HEK293 (cell line): ENCODE results near the gene SFMBT2.
A peak's percentile ranks its signal among the peaks of the same experiment; 100 is the strongest.

Experiments
- MEIS1 ChIP-seq: sonication (generic); formaldehyde crosslinking; IDR thresholded peaks from 2 replicates; pipeline ENCODE4 v1.8.1; 2022; ENCODE audit warnings: missing genetic modification reagents, mild to moderate bottlenecking, borderline replicate concordance
- MYNN ChIP-seq: fragments of 450-650 bp; formaldehyde crosslinking; IDR thresholded peaks from 2 replicates; pipeline ENCODE4 v1.5.1; 2016; ENCODE audit warnings: missing biosample characterization, missing genetic modification characterization, borderline replicate concordance
- PRDM1 ChIP-seq: fragments of 450-650 bp; formaldehyde crosslinking; IDR thresholded peaks from 2 replicates; pipeline ENCODE4; 2016; ENCODE audit warnings: missing biosample characterization, missing genetic modification characterization
- SALL2 ChIP-seq: fragments of 450-650 bp; formaldehyde crosslinking; IDR thresholded peaks from 2 replicates; pipeline ENCODE4 v1.5.0; 2017; ENCODE audit warnings: missing biosample characterization, mild to moderate bottlenecking, missing genetic modification characterization, borderline replicate concordance
- ZBTB20 ChIP-seq: fragments of 450-650 bp; formaldehyde crosslinking; IDR thresholded peaks from 2 replicates; pipeline ENCODE4 v1.5.1; 2016; ENCODE audit warnings: missing biosample characterization, missing genetic modification characterization
- ZNF112 ChIP-seq: fragments of 450-650 bp; formaldehyde crosslinking; IDR thresholded peaks from 2 replicates; pipeline ENCODE4 v1.5.0; 2017; ENCODE audit warnings: missing biosample characterization, missing genetic modification characterization
- ZNF138 ChIP-seq: fragments of 450-650 bp; formaldehyde crosslinking; IDR thresholded peaks from 2 replicates; pipeline ENCODE4 v1.5.1; 2016; ENCODE audit warnings: missing biosample characterization, missing genetic modification characterization, borderline replicate concordance
- ZNF175 ChIP-seq: fragments of 450-650 bp; formaldehyde crosslinking; IDR thresholded peaks from 2 replicates; pipeline ENCODE4 v1.5.1; 2016; ENCODE audit warnings: missing biosample characterization, missing genetic modification characterization
- ZNF184 ChIP-seq: fragments of 450-650 bp; IDR thresholded peaks from 2 replicates; pipeline ENCODE4 v1.5.1; 2018; ENCODE audit warnings: missing biosample characterization, mild to moderate bottlenecking, missing genetic modification characterization
- ZNF2 ChIP-seq: fragments of 450-650 bp; formaldehyde crosslinking; IDR thresholded peaks from 2 replicates; pipeline ENCODE4 v1.5.1; 2016; ENCODE audit warnings: missing biosample characterization, missing genetic modification characterization
- ZNF223 ChIP-seq: fragments of 450-650 bp; formaldehyde crosslinking; IDR thresholded peaks from 2 replicates; pipeline ENCODE4 v1.5.1; 2016; ENCODE audit warnings: missing biosample characterization, missing genetic modification characterization
- ZNF248 ChIP-seq: fragments of 450-650 bp; formaldehyde crosslinking; IDR thresholded peaks from 2 replicates; pipeline ENCODE4 v1.5.1; 2017; ENCODE audit warnings: missing biosample characterization, missing genetic modification characterization
- ZNF274 ChIP-seq, 2 experiments: fragments of 200-500 bp in 1 of 2; fragments of 450-650 bp in 1 of 2; sonication (Bioruptor generic) in 1 of 2; formaldehyde crosslinking in 1 of 2; IDR thresholded peaks; 2 replicates each; pipeline versions ENCODE4 v1.5.1 to v1.6.1; 2014 to 2016; ENCODE audit warnings: borderline replicate concordance in 1 of 2, inconsistent platforms in 1 of 2, low read length in 1 of 2, missing biosample characterization in 1 of 2, missing genetic modification characterization in 1 of 2
- ZNF354C ChIP-seq: fragments of 450-650 bp; formaldehyde crosslinking; IDR thresholded peaks from 2 replicates; pipeline ENCODE4 v1.5.1; 2016; ENCODE audit warnings: missing biosample characterization, missing genetic modification characterization, low read depth, borderline replicate concordance
- ZNF366 ChIP-seq: fragments of 450-650 bp; formaldehyde crosslinking; conservative IDR thresholded peaks from 2 replicates; pipeline ENCODE4 v1.5.1; 2016; ENCODE audit warnings: missing biosample characterization, missing genetic modification characterization
- ZNF391 ChIP-seq: fragments of 450-650 bp; formaldehyde crosslinking; IDR thresholded peaks from 2 replicates; pipeline ENCODE4 v1.5.1; 2016; ENCODE audit warnings: low read depth, missing biosample characterization, missing genetic modification characterization, borderline replicate concordance
- ZNF433 ChIP-seq: fragments of 450-650 bp; formaldehyde crosslinking; IDR thresholded peaks from 2 replicates; pipeline ENCODE4 v1.5.1; 2016; ENCODE audit warnings: missing biosample characterization, missing genetic modification characterization, low read depth
- ZNF529 ChIP-seq: fragments of 450-650 bp; formaldehyde crosslinking; IDR thresholded peaks from 2 replicates; pipeline ENCODE4 v1.5.1; 2017; ENCODE audit warnings: missing genetic modification characterization, missing biosample characterization; ENCODE audit not compliant: insufficient replicate concordance
- ZNF560 ChIP-seq: fragments of 450-650 bp; formaldehyde crosslinking; IDR thresholded peaks from 2 replicates; pipeline ENCODE4 v1.5.1; 2017; ENCODE audit warnings: missing biosample characterization, missing genetic modification characterization, borderline replicate concordance
- ZNF571 ChIP-seq: fragments of 450-650 bp; formaldehyde crosslinking; IDR thresholded peaks from 2 replicates; pipeline ENCODE4 v1.5.0; 2017; ENCODE audit warnings: missing biosample characterization, missing genetic modification characterization
- ZNF658 ChIP-seq: fragments of 450-650 bp; formaldehyde crosslinking; IDR thresholded peaks from 2 replicates; pipeline ENCODE4; 2016; ENCODE audit warnings: missing biosample characterization, missing genetic modification characterization
- ZNF701 ChIP-seq: fragments of 450-650 bp; formaldehyde crosslinking; IDR thresholded peaks from 2 replicates; pipeline ENCODE4 v1.5.1; 2016; ENCODE audit warnings: missing biosample characterization, missing genetic modification characterization
- ZNF768 ChIP-seq: fragments of 450-650 bp; formaldehyde crosslinking; IDR thresholded peaks from 2 replicates; pipeline ENCODE4 v1.5.1; 2018; ENCODE audit warnings: missing biosample characterization, mild to moderate bottlenecking, missing genetic modification characterization
- ZNF837 ChIP-seq: fragments of 450-650 bp; formaldehyde crosslinking; IDR thresholded peaks from 2 replicates; pipeline ENCODE4 v1.5.1; 2016; ENCODE audit warnings: missing biosample characterization, missing genetic modification characterization
- ZNF843 ChIP-seq: fragments of 450-650 bp; formaldehyde crosslinking; IDR thresholded peaks from 2 replicates; pipeline ENCODE4 v1.5.1; 2016; ENCODE audit warnings: missing biosample characterization, missing genetic modification characterization
- TF ChIP-seq, protein P1 (sequence below): fragments of 450-650 bp; formaldehyde crosslinking; optimal IDR thresholded peaks from 2 replicates; pipeline ENCODE3; 2016; ENCODE audit warnings: missing biosample characterization, mild to moderate bottlenecking, missing genetic modification characterization
- TF ChIP-seq, protein P2 (sequence below): fragments of 450-650 bp; formaldehyde crosslinking; IDR thresholded peaks from 2 replicates; pipeline ENCODE4 v1.5.1; 2016; ENCODE audit warnings: missing biosample characterization, missing genetic modification characterization
- TF ChIP-seq, protein P3 (sequence below): fragments of 450-650 bp; formaldehyde crosslinking; IDR thresholded peaks from 2 replicates; pipeline ENCODE4 v1.5.1; 2016; ENCODE audit warnings: missing biosample characterization, missing genetic modification characterization
- TF ChIP-seq, protein P4 (sequence below): fragments of 450-650 bp; formaldehyde crosslinking; IDR thresholded peaks from 2 replicates; pipeline ENCODE4 v1.5.1; 2016; ENCODE audit warnings: missing biosample characterization, missing genetic modification characterization
- TF ChIP-seq, protein P5 (sequence below): fragments of 450-650 bp; formaldehyde crosslinking; IDR thresholded peaks from 2 replicates; pipeline ENCODE4 v1.5.1; 2016; ENCODE audit warnings: missing biosample characterization, missing genetic modification characterization

Gene SFMBT2

DNA sequence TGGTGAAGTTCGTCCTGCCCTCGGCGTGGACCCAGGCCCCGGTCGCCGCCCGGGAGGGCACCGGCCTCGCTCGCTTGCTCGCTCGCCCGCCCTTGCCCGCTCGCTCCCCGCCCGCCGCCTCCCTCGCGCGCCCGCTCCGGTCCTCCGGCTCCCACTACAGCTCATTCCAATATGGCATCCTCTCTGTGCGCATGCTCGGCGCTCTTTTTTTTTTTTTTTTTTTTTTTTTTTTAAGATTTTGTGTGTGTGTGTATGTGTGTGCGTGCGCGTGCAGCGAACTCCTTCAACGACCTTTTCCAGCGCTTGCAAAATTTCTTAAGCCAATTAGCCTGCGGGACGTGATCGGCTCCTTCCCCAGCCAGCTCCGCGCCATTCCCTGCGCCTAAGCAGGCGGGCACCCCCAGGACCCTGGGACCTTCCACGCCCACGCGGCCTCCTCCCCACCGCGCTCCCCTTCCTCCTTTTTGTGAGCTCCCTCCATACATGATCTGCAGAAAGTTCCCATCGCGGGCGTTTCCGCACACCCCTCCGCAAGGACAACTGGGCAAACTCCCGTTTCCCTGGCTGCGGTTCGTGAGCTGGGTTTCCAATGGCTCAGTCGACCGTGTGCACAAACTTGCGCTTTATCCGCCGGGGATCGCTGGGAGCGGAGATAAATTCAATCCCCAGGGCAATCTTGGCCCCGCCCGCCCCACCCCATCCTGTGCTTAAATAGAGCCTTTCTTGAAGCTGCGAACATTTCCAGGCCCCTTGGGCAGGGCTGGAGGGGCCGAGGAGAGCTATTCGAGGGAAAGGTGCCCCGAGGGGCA is at the start of gene SFMBT2 (continued):
- TF ChIP-seq, protein P1, sequence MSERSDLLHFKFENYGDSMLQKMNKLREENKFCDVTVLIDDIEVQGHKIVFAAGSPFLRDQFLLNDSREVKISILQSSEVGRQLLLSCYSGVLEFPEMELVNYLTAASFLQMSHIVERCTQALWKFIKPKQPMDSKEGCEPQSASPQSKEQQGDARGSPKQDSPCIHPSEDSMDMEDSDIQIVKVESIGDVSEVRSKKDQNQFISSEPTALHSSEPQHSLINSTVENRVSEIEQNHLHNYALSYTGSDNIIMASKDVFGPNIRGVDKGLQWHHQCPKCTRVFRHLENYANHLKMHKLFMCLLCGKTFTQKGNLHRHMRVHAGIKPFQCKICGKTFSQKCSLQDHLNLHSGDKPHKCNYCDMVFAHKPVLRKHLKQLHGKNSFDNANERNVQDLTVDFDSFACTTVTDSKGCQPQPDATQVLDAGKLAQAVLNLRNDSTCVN (tag by site-specific recombination): peak; percentile 74
- TF ChIP-seq ZNF223 (tag by site-specific recombination) (no peak), ZNF529 (tag by site-specific recombination) (no peak), ZNF366 (tag by site-specific recombination) (peak; percentile 55), ZNF354C (tag by site-specific recombination) (no peak), PRDM1 (no peak), ZNF175 (tag by site-specific recombination) (no peak), ZNF112 (tag by site-specific recombination) (no peak), ZNF843 (tag by site-specific recombination) (peak; percentile 23; the same call in 1 of the 2 replicates), ZNF837 (tag by site-specific recombination) (no peak), ZNF701 (tag by site-specific recombination) (no peak), ZNF391 (tag by site-specific recombination) (no peak), MEIS1 (CRISPR knock-in tag) (no peak), ZNF248 (no peak), ZBTB20 (tag by site-specific recombination) (no peak), ZNF184 (tag by site-specific recombination) (no peak), ZNF658 (no peak), ZNF768 (no peak), ZNF433 (tag by site-specific recombination) (no peak), ZNF138 (tag by site-specific recombination) (no peak), ZNF560 (tag by site-specific recombination) (no peak), MYNN (tag by site-specific recombination) (no peak), SALL2 (tag by site-specific recombination) (no peak), ZNF571 (tag by site-specific recombination) (no peak), ZNF2 (tag by site-specific recombination) (peak; percentile 79), ZNF274 (IDR thresholded peaks at IDR 0.05; ENCODE audit: low read length) (no peak), ZNF274 (tag by site-specific recombination; IDR thresholded peaks at IDR 0.05; ENCODE audit: borderline replicate concordance) (no peak)
- TF ChIP-seq, protein P2, sequence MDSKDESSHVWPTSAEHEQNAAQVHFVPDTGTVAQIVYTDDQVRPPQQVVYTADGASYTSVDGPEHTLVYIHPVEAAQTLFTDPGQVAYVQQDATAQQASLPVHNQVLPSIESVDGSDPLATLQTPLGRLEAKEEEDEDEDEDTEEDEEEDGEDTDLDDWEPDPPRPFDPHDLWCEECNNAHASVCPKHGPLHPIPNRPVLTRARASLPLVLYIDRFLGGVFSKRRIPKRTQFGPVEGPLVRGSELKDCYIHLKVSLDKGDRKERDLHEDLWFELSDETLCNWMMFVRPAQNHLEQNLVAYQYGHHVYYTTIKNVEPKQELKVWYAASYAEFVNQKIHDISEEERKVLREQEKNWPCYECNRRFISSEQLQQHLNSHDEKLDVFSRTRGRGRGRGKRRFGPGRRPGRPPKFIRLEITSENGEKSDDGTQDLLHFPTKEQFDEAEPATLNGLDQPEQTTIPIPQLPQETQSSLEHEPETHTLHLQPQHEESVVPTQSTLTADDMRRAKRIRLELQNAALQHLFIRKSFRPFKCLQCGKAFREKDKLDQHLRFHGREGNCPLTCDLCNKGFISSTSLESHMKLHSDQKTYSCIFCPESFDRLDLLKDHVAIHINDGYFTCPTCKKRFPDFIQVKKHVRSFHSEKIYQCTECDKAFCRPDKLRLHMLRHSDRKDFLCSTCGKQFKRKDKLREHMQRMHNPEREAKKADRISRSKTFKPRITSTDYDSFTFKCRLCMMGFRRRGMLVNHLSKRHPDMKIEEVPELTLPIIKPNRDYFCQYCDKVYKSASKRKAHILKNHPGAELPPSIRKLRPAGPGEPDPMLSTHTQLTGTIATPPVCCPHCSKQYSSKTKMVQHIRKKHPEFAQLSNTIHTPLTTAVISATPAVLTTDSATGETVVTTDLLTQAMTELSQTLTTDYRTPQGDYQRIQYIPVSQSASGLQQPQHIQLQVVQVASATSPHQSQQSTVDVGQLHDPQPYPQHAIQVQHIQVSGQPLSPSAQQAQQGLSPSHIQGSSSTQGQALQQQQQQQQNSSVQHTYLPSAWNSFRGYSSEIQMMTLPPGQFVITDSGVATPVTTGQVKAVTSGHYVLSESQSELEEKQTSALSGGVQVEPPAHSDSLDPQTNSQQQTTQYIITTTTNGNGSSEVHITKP (tag by site-specific recombination): peak; percentile 82
- TF ChIP-seq, protein P3, sequence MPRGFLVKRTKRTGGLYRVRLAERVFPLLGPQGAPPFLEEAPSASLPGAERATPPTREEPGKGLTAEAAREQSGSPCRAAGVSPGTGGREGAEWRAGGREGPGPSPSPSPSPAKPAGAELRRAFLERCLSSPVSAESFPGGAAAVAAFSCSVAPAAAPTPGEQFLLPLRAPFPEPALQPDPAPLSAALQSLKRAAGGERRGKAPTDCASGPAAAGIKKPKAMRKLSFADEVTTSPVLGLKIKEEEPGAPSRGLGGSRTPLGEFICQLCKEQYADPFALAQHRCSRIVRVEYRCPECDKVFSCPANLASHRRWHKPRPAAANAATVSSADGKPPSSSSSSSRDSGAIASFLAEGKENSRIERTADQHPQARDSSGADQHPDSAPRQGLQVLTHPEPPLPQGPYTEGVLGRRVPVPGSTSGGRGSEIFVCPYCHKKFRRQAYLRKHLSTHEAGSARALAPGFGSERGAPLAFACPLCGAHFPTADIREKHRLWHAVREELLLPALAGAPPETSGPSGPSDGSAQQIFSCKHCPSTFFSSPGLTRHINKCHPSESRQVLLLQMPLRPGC: no peak
- TF ChIP-seq, protein P4, sequence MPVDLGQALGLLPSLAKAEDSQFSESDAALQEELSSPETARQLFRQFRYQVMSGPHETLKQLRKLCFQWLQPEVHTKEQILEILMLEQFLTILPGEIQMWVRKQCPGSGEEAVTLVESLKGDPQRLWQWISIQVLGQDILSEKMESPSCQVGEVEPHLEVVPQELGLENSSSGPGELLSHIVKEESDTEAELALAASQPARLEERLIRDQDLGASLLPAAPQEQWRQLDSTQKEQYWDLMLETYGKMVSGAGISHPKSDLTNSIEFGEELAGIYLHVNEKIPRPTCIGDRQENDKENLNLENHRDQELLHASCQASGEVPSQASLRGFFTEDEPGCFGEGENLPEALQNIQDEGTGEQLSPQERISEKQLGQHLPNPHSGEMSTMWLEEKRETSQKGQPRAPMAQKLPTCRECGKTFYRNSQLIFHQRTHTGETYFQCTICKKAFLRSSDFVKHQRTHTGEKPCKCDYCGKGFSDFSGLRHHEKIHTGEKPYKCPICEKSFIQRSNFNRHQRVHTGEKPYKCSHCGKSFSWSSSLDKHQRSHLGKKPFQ: peak; percentile 52; the same call in 1 of the 2 replicates
- TF ChIP-seq, protein P5, sequence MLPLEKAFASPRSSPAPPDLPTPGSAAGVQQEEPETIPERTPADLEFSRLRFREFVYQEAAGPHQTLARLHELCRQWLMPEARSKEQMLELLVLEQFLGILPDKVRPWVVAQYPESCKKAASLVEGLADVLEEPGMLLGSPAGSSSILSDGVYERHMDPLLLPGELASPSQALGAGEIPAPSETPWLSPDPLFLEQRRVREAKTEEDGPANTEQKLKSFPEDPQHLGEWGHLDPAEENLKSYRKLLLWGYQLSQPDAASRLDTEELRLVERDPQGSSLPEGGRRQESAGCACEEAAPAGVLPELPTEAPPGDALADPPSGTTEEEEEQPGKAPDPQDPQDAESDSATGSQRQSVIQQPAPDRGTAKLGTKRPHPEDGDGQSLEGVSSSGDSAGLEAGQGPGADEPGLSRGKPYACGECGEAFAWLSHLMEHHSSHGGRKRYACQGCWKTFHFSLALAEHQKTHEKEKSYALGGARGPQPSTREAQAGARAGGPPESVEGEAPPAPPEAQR (tag by site-specific recombination): no peak
